ENCODE data around the gene UQCC5. TPM values are rescaled to one million over a fixed set of nuclear protein-coding genes. Genes with fewer than 3 reads are reported as not detected.

Gene UQCC5
- total RNA-seq, 1 experiment from 2014 or later = 37.8 TPM

- ChIA-PET CTCF (interaction anchor here (1.6 kb wide), 1 partner anchor 9 kb away, joined by 5 read pairs; no protein-coding TSS in a partner anchor), POLR2A (interaction anchor here (0.7 kb wide), 1 partner anchor 11 kb away, joined by 3 read pairs; no protein-coding TSS in a partner anchor)
- DNase-seq (ENCODE audit: low spot score) (no peak), ATAC-seq (no peak)
- Mint-ChIP-seq H3K4me1 (peaks cover 2% of the 10 kb centered on the region; the same call in 1 of the 2 replicates), H3K36me3 (no peaks in the 10 kb centered on the region), H3K27ac (no peak overlapping the region), H3K27me3 (ENCODE audit: low read depth) (no peaks in the 10 kb centered on the region; the same call in 1 of the 2 replicates), H3K4me3 (no peak overlapping the region), H3K9me3 (no peaks in the 10 kb centered on the region)
- TF ChIP-seq CTCF (IDR thresholded peaks at IDR 0.05) (no peak), AFF4 (CRISPR knock-in tag; IDR thresholded peaks at IDR 0.05; ENCODE audit: borderline replicate concordance) (no peak), FOXP1 (CRISPR knock-in tag; IDR thresholded peaks at IDR 0.05; ENCODE audit: borderline replicate concordance) (no peak), RORB (CRISPR knock-in tag; IDR thresholded peaks at IDR 0.05) (no peak), NFYB (CRISPR knock-in tag; conservative IDR thresholded peaks at IDR 0.05; ENCODE audit: low read depth) (no peak), ATF1 (CRISPR knock-in tag; IDR thresholded peaks at IDR 0.05) (no peak), SP1 (CRISPR knock-in tag; conservative IDR thresholded peaks at IDR 0.05) (no peak), PRDM15 (CRISPR knock-in tag; IDR thresholded peaks at IDR 0.05) (no peak)
Observed at GRCh38 chr3:52502001-52502400, 34.4 kb upstream of the UQCC5 start.

GRCh38 chr3:52502808-52503350, 33.5 kb upstream of the UQCC5 start:
- H3K36me3 Mint-ChIP-seq = no peaks in the 10 kb centered on the region
- TF ChIP-seq CREM (CRISPR knock-in tag; IDR thresholded peaks at IDR 0.05) = no peak
- no peak for TF ChIP-seq NFATC4 (CRISPR knock-in tag; IDR thresholded peaks at IDR 0.05)
- no peak for TF ChIP-seq JAZF1 (CRISPR knock-in tag; IDR thresholded peaks at IDR 0.05)
- TF ChIP-seq TEAD1 (CRISPR knock-in tag; IDR thresholded peaks at IDR 0.05) = no peak
- TF ChIP-seq PREB (CRISPR knock-in tag; IDR thresholded peaks at IDR 0.05; ENCODE audit: borderline replicate concordance) = no peak
- TF ChIP-seq IRF2 (CRISPR knock-in tag; IDR thresholded peaks at IDR 0.05; ENCODE audit: borderline replicate concordance, low read depth) = no peak
- TF ChIP-seq ELF4 (CRISPR knock-in tag; IDR thresholded peaks at IDR 0.05; ENCODE audit: low read depth) = no peak
- ChIA-PET CTCF (interaction anchor here (0.5 to 1.6 kb wide), 3 partner anchors 9 to 118 kb away, joined by 3 to 5 read pairs (median 4); no protein-coding TSS in a partner anchor), POLR2A (no interaction called here)
- no peak overlapping the region for H3K27ac Mint-ChIP-seq
- H3K9me3 Mint-ChIP-seq = no peaks in the 10 kb centered on the region
- no peaks in the 10 kb centered on the region; the same call in 1 of the 2 replicates for H3K27me3 Mint-ChIP-seq (ENCODE audit: low read depth)
- DNase-seq (ENCODE audit: low spot score) (no peak), ATAC-seq (peak; percentile 14; the same call in 1 of the 2 replicates)
- peaks cover 2% of the 10 kb centered on the region; the same call in 1 of the 2 replicates for H3K4me1 Mint-ChIP-seq
- H3K4me3 Mint-ChIP-seq = no peak overlapping the region
